Measurements from ENCODE around the gene VSIG1.

- no peak for TF ChIP-seq GABPA (IDR thresholded peaks at IDR 0.05; ENCODE audit: low read depth)
- TF ChIP-seq RAD21 (IDR thresholded peaks at IDR 0.05; ENCODE audit: low read length): no peak
- TF ChIP-seq USF2 (IDR thresholded peaks at IDR 0.05; ENCODE audit: borderline replicate concordance, low read depth, low read length): no peak
- no peak for TF ChIP-seq CTCF (IDR thresholded peaks at IDR 0.05)
- TF ChIP-seq, protein P1, sequence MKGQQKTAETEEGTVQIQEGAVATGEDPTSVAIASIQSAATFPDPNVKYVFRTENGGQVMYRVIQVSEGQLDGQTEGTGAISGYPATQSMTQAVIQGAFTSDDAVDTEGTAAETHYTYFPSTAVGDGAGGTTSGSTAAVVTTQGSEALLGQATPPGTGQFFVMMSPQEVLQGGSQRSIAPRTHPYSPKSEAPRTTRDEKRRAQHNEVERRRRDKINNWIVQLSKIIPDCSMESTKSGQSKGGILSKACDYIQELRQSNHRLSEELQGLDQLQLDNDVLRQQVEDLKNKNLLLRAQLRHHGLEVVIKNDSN (IDR thresholded peaks at IDR 0.05; ENCODE audit: borderline replicate concordance, low read depth): no peak
- no peak for TF ChIP-seq TAF1 (IDR thresholded peaks at IDR 0.05; ENCODE audit: borderline replicate concordance, low read depth, low read length)
- no peak for TF ChIP-seq REST (IDR thresholded peaks at IDR 0.05; ENCODE audit: low read depth, low read length)
- no peak for TF ChIP-seq SMC3 (IDR thresholded peaks at IDR 0.05; ENCODE audit: low read depth, low read length)
- no peak for TF ChIP-seq MAX (IDR thresholded peaks at IDR 0.05; ENCODE audit: low read depth)
- TF ChIP-seq GATA2 (CRISPR knock-in tag; IDR thresholded peaks at IDR 0.05): no peak
- no peak for TF ChIP-seq ELF1 (IDR thresholded peaks at IDR 0.05)
- no peak for TF ChIP-seq EP300 (IDR thresholded peaks at IDR 0.05; ENCODE audit: borderline replicate concordance in 1 of 2, low read depth in 1 of 2, low read length in 1 of 2)
- no peak for TF ChIP-seq TCF12 (IDR thresholded peaks at IDR 0.05)
Measured at GRCh38 chrX:108121291-108121690, 76.4 kb downstream of the VSIG1 start.

Data from SK-N-SH (cell line).